ENCODE measurements around the gene ANKIB1.
"Not testable (repeated sequence)": the region's sequence is repeated elsewhere in the genome, so short reads cannot be mapped to it uniquely, and the experiment has no call there.

DNA sequence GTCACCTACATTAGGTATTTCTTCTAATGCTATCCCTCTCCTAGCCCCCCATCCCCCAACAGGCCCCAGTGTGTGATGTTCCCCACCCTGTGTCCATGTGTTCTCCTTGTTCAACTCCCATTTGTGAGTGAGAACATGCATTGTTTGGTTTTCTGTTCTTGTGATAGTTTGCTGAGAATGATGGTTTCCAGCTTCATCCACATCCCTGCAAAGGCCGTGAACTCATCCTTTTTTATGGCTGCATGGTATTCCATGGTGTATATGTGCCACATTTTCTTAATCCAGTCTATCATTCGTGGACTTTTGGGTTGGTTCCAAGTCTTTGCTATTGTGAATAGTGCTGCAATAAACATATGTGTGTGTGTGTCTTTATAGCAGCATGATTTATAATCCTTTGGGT lies 113.4 kb downstream of the ANKIB1 start:
- TF ChIP-seq, protein P1, sequence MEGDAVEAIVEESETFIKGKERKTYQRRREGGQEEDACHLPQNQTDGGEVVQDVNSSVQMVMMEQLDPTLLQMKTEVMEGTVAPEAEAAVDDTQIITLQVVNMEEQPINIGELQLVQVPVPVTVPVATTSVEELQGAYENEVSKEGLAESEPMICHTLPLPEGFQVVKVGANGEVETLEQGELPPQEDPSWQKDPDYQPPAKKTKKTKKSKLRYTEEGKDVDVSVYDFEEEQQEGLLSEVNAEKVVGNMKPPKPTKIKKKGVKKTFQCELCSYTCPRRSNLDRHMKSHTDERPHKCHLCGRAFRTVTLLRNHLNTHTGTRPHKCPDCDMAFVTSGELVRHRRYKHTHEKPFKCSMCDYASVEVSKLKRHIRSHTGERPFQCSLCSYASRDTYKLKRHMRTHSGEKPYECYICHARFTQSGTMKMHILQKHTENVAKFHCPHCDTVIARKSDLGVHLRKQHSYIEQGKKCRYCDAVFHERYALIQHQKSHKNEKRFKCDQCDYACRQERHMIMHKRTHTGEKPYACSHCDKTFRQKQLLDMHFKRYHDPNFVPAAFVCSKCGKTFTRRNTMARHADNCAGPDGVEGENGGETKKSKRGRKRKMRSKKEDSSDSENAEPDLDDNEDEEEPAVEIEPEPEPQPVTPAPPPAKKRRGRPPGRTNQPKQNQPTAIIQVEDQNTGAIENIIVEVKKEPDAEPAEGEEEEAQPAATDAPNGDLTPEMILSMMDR (IDR thresholded peaks at IDR 0.05): not testable (repeated sequence)
- not testable (repeated sequence) for TF ChIP-seq POLR2A (IDR thresholded peaks at IDR 0.05)
